ENCODE measurements around the gene RAPGEF1.
"Not testable (repeated sequence)": the region's sequence is repeated elsewhere in the genome, so short reads cannot be mapped to it uniquely, and the experiment has no call there.

The RAPGEF1 gene

DNA sequence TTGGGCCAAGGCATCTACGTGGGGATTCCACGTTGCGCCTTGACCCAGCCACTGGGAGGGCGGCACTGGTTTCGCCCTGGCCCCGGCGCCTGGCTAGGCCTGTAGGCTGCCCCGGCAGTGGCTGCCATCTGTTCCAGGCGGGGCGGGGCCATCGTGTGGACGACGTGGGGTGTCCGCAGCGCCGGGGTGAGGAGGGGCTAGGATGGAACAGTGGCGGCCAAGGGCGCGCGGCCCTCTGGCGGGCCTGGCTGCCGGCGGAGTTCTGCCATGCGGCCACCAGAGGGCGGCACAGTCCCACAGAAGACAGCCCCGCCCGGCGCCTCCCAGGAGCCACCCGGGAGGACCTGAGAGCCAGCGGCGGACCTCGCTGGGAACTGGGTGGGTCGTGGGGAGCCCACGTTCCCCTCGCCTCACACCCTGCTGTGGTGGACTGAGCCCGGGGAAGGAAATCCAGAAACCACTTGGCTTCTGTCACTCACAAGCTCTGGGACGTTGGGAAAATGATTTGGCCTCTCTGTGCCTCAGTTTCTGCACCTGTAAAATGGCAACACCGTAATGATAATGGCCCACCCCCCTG, 22.6 kb upstream of the RAPGEF1 start:
- H3K4me3 ChIP-seq (ENCODE audit: low read depth, low read length): no peak overlapping the region
- peak; percentile 60 for DNase-seq (ENCODE audit: low read depth)
- TF ChIP-seq, protein P1, sequence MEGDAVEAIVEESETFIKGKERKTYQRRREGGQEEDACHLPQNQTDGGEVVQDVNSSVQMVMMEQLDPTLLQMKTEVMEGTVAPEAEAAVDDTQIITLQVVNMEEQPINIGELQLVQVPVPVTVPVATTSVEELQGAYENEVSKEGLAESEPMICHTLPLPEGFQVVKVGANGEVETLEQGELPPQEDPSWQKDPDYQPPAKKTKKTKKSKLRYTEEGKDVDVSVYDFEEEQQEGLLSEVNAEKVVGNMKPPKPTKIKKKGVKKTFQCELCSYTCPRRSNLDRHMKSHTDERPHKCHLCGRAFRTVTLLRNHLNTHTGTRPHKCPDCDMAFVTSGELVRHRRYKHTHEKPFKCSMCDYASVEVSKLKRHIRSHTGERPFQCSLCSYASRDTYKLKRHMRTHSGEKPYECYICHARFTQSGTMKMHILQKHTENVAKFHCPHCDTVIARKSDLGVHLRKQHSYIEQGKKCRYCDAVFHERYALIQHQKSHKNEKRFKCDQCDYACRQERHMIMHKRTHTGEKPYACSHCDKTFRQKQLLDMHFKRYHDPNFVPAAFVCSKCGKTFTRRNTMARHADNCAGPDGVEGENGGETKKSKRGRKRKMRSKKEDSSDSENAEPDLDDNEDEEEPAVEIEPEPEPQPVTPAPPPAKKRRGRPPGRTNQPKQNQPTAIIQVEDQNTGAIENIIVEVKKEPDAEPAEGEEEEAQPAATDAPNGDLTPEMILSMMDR (conservative IDR thresholded peaks at IDR 0.05; ENCODE audit: low read depth, low read length): peak; percentile 72

- no peak for DNase-seq (ENCODE audit: low read depth)
- no peak overlapping the region for H3K4me3 ChIP-seq (ENCODE audit: low read depth, low read length)
- TF ChIP-seq, protein P1 (conservative IDR thresholded peaks at IDR 0.05; ENCODE audit: low read depth, low read length): no peak
Observed at GRCh38 chr9:131759017-131759647, 19.3 kb upstream of the RAPGEF1 start.

- TF ChIP-seq, protein P1 (conservative IDR thresholded peaks at IDR 0.05; ENCODE audit: low read depth, low read length): no peak
- no peak overlapping the region for H3K4me3 ChIP-seq (ENCODE audit: low read depth, low read length)
- no peak for DNase-seq (ENCODE audit: low read depth)
Observed at GRCh38 chr9:131757549-131757948, 17.7 kb upstream of the RAPGEF1 start.

DNA sequence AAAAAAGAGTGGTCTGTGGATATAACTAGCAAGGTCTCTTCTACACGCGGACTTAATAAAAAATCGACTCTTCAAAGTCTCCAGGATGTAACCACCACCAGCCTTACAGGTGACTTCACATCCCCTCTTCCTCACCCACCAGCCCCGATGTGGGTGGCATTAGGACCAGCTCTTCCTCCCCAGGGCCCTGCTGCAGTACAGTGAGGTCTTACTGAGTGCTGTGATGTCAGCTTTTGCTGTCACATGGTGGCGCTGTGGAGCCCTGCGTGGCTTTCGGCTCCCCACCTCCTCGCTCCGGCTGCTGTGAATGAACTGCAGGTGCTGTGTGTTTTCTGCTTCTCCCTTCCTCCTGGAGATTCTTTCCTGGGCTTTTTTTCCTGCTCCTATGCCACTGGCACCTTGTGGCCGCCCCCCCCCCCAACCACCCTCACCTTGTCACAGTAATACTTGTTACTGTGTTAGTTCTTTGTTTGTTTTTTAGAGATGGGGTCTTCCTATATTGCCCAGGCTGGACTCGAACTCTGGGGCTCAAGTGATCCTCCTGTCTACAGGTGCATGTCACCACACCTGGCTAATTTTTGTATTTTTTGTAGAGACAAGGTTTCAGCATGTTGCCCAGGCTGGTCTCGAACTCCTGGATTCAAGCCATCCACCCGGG, 15.8 kb upstream of the RAPGEF1 start:
- H3K4me3 ChIP-seq (ENCODE audit: low read depth, low read length): no peak overlapping the region
- TF ChIP-seq, protein P1 (conservative IDR thresholded peaks at IDR 0.05; ENCODE audit: low read depth, low read length): peak; percentile 86
- peak; percentile 87 for DNase-seq (ENCODE audit: low read depth)

GRCh38 chr9:131754846-131755245, 15.0 kb upstream of the RAPGEF1 start:
- TF ChIP-seq, protein P1 (conservative IDR thresholded peaks at IDR 0.05; ENCODE audit: low read depth, low read length): no peak
- DNase-seq (ENCODE audit: low read depth): no peak
- H3K4me3 ChIP-seq (ENCODE audit: low read depth, low read length): no peak overlapping the region

DNA sequence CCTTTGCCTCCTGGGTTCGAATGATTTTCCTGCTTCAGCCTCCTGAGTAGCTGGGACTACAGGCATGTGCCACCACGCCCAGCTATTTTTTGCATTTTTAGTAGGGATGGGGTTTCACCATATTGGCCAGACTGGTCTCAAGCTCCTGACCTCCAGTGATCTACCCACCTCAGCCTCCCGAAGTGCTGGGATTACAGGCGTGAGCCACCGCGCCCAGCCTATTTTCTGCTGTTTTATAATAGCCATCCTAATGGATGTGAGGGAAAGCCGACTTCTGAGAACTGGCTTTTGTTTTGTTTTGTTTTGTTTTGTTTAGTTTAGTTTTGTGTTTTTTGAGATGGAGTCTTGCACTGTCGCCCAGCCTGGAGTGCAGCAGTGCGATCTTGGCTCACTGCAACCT, 13.9 kb upstream of the RAPGEF1 start:
- H3K4me3 ChIP-seq (ENCODE audit: low read depth, low read length); DNase-seq (ENCODE audit: low read depth): not testable (repeated sequence)

DNA sequence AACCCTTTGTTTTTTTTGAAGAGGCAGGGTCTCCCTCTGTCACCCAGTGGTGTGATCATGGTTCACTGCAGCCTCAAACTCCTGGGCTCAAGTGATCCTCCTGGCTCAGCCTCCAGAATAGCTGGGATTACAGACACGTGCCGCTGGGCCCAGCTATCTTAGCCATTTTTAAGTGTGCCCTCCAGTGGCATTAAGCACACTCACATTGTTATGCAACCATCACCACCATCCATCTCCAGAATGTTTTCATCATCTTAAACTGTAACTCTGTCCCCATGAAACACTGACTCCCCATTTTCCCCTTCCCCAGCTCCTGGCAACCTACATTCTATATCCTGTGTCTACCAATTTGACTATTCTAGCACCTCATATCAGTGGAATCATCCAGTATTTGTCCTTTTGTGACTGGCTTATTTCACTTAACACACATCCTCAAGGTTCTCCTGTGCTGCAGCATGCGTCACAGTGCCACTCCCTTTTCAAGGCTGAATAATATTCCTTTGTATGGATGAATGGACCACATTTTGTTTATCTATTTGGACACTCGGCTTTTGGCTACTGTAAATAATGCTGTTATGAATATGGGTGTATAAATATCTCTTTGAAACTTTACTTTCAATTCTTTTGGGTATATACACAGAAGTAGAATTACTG, 12.5 kb upstream of the RAPGEF1 start:
- no peak overlapping the region for H3K4me3 ChIP-seq (ENCODE audit: low read depth, low read length)
- TF ChIP-seq, protein P1 (conservative IDR thresholded peaks at IDR 0.05; ENCODE audit: low read depth, low read length): no peak
- DNase-seq (ENCODE audit: low read depth): no peak
